HG03045 (cell line): ENCODE data around the gene AAMDC.
"Not testable (repeated sequence)": the region's sequence is repeated elsewhere in the genome, so short reads cannot be mapped to it uniquely, and the experiment has no call there.

ENCODE experiments used
- ATAC-seq: cut with Tn5 transposase; IDR thresholded peaks from one replicate; pipeline ENCODE4 v1.9.1; 2021; ENCODE audit warnings: mild to moderate bottlenecking, moderate library complexity; ENCODE audit not compliant: unreplicated experiment

AAMDC gene

DNA sequence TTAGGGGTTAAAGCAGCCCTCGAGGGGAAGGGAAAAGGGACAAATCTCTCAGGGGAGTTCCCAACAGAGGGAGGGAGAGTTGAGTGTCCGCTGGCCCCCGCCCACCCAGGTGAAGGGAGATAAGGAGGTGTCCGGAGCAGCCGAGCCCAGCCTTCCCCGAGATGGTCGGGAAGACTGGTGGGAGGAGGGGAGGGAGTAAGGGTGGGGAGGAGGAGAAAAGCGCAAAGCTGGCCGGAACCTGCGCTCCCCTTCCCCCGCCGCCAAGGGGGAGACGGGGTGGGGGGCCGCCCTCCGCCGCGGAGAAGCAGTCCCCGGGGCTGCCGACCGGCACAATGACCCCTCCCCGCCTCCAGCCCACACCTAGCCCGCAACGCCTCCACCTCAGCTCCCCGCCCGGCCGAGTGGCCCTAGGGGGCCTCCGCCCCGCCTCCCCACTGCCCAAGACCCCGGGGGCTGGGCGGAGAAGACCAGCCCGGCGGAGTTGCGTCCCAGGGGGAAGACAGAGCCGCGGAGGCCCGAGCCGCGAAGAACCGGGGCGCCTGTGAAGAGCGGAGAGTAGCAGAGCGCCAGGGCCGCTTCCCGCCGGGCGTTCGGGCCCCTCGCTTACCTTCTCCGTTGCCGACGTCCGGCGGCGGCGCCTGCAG, 901 bp upstream of the AAMDC start:
- peak; percentile 20 for ATAC-seq

DNA sequence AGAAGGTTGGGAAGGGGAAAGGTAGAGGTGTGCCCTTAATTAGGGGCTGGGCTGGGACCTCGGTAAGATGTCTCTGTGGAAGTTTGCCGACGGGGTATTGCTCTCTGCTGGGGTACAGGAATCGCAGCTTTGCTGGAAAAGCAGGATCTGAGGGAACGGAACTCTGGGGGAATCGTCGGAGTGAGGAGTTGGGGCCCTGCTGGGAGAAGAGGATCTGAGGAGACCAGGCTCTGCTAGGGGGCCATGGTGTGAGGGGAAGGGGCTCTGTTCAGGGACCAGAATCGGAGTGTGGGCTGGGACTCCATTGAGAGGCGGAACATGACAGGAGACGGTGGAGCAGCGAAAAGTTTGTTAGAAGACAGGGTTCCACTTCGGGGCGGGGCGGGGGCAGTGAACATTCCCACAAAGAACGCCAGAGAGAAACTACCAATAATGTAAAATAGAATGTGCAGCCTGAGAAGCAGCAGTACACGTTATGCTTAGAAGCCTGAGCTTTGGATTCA, 456 bp downstream of the AAMDC start:
- ATAC-seq, result no peak

DNA sequence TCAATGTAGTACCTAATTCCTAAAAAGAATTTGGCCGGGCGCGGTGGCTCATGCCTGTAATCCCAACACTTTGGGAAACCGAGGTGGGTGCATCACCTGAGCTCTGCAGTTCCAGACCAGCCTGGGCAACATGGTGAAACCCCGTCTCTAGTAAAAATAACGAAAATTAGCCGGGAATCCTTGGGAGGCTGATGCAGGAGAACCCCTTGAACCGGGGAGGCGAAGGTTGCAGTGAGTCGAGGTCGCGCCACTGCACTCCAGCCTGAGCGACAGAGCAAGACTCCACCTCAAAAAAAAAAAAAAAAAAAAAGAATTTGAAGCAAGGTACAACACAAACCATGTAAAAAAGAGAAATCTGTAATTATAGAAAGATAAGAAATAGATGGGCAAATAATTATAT, 1.2 kb downstream of the AAMDC start:
- ATAC-seq, result not testable (repeated sequence)

- ATAC-seq, result no peak
These were observed 2.8 kb downstream of the AAMDC start for GRCh38 chr11:77823775-77824174.

GRCh38 chr11:77828926-77829325, 8.0 kb downstream of the AAMDC start:
- no peak for ATAC-seq

DNA sequence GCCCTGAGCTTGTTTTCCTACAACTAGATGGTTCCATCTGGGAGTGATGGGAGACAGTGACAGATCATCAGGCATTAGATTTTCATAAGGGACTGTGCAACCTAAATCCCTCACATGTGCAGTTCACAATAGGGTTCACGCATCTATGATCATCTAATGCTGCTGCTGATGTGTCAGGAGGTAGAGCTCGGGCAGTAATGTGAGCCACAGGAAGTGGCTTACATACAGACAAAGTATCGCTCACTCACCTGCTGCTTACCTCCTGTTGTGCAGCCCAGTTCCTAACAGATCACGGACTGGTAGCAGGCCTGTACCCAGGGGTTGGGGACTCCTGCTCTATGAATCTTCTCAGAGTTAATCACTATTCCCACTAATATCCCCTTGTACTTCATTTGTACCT, 12.4 kb downstream of the AAMDC start:
- ATAC-seq, result no peak

DNA sequence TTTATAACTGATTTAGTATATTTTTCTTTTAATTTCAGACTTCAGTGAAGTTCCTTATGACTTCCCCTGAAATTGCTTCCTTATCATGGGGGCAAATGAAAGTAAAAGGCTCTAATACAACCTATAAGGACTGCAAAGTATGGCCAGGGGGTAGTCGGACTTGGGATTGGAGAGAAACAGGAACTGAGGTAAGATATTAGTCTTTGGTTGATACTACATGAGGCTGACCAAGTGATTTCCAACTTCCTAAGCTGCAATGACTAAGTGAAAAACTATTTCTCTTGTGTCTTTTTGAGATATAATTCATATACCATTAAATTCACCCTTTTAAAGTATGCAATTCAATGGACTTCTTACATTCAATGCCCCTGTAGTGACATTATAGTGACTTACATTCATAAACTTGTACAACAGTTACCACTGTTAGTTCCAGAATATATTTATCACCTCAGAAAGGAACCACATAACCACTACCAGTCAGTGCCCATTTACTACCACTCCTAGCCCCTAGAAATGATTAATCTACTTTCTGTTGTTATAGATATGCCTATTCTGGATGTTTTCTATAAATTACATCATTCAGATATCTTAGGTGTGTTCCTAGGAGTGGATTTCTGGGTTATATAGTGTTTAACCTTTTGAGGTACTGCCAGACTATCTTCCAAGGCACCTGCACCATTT, 21.6 kb downstream of the AAMDC start:
- no peak for ATAC-seq

GRCh38 chr11:77843700-77844099, 22.8 kb downstream of the AAMDC start:
- ATAC-seq, result not testable (repeated sequence)

- ATAC-seq, result no peak
These were observed 30.6 kb downstream of the AAMDC start for GRCh38 chr11:77851503-77851902.

DNA sequence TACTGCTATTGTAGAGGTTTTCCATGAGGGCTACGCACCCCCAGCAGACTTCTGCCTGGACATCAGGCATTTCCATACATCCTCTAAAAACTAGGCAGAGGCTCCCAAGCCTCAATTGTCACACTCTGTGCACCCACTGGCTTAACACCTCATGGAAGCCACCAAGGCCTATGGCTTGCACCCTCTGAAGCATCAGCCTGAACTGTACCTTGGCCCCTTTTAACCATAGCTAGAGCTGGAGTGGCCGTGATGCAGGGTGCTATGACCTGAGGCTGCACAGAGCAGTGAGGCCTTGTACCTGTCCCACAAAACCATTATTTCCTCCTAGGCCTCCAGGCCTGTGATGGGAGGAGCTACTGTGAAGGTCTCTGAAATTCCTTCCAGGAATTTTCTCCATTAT, 33.9 kb downstream of the AAMDC start:
- ATAC-seq, result no peak

DNA sequence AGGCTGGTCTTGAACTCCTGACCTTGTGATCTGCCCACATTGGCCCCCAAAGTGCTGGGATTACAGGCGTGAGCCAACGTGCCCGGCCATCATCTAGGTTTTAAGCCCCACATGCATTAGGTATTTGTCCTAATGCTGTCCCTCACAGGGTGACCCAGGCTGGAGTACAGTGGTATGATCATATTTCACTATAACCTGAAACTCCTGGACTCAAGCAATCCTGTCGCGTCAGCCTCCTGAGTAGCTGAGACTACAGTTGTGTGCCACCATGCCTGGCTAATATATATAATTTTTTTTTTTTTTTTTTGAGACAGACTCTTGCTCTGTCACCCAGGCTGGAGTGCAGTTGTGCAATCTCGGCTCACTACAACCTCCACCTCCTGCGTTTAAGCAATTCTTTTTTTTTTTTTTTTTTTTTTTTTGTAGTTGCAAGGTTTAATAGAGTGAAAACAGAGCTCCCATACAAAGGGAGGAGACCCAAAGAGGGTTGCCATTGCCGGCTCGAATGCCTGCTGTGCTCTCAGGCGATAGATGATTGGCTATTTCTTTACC, 37.0 kb downstream of the AAMDC start:
- ATAC-seq, result not testable (repeated sequence)

DNA sequence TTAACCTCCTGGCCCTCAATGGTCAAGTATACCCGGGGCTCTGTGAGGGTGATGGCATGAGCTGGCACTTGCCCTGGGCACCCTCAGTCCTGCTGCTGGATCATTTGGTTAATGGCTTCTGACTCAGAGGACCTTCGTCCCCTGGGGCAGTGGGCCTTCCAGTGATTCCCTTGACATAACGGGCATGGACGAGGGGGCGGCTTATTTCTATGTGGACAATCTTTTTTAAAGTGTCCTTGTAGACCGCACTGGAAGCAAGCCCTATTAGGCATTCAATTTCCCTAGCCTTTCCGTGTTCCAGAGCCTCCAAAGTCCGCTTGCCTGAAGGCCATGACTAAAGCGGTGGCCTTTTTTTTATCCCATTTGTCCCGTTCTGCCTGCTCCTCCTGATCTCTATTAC, 40.5 kb downstream of the AAMDC start:
- ATAC-seq, result not testable (repeated sequence)

GRCh38 chr11:77865805-77866204, 44.9 kb downstream of the AAMDC start:
- ATAC-seq, result no peak

DNA sequence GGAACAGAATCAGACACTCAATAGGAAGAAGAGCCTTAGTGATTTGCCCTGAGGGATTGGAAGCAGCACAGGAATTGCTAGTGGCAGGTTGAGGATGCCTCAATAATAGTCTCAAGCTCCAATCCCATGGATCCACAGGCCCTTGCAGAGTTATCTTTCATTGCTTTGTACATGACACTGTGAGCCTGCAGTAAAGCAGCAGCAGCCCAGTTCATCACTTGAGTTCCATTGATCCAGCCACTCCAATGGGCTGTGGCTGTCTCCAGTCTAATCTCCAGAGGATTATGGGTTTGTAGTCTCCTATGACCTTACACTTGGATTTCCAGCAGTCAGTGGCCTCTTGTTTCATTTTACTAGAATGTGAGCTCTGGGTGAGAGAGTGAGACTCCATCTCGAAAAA, 45.4 kb downstream of the AAMDC start:
- ATAC-seq, result no peak

GRCh38 chr11:77868744-77869143, 47.8 kb downstream of the AAMDC start:
- no peak for ATAC-seq

- ATAC-seq, result no peak
These were observed 50.9 kb downstream of the AAMDC start for GRCh38 chr11:77871855-77872254.

DNA sequence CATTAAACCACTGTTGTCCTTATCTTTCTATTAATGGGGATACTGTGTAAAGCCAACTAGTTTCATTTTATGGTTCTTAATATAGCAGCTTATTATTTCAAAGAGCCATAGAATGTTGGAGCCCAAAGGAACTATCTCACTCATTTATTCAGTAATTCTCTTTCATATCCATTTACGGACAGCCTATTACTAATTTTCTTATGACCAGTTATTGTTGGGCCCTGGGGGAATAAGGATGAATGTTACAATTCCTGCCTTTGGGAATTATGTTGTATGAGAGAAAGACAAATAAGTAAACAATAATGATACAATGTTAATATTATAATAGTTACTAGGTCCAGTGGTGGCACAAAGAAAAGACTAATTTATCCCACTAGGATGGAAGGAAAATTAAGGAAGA, 52.4 kb downstream of the AAMDC start:
- no peak for ATAC-seq

DNA sequence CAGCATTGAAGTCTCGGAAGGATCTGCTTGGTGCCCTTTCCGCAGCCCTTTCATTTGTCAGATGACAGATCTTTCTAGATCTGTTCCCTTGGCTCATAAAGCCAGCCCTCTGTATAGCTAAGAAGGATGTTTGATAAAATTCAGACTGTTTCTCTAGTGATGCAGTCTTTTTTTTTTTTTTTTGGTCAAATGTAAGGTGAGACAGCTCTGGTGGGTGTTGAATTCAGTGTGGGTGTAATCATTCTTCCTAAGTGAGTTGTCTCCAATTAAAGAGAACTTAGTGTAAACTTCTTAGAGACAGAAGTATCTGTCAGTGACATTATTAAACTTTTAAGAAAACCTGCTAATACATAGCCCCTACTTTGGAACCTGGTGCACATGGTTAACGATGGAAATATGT, 53.3 kb downstream of the AAMDC start:
- ATAC-seq, result no peak

GRCh38 chr11:77876045-77876444, 55.1 kb downstream of the AAMDC start:
- no peak for ATAC-seq

GRCh38 chr11:77878247-77878646, 57.3 kb downstream of the AAMDC start:
- ATAC-seq, result not testable (repeated sequence)

DNA sequence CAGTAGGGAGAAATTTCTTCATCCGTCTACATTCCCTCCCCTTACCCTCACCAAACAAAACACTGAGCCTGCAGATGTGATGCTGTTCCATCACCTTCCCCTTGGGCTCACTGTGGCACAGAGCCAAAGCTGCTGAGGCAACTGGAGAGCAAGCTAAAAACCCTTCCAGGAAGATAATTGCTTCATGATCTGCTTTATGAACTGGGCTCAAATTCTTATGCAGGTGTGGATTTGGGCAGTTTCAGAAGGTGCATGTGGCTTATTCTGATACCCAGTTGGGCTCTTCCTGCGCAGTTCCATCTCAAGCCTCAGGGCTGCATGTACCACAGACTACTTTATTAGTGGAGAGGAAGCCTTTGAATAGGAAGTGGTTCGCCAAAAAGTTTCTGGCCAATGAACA, 58.3 kb downstream of the AAMDC start:
- no peak for ATAC-seq

- ATAC-seq, result no peak
These were observed 61.5 kb downstream of the AAMDC start for GRCh38 chr11:77882396-77882795.
